Glutamatergic neuron (in vitro differentiated cells): Measurements from ENCODE around the gene COASY. TPM values are rescaled to one million over a fixed set of nuclear protein-coding genes. Genes with fewer than 3 reads are reported as not detected.
"Not testable (repeated sequence)": the region's sequence is repeated elsewhere in the genome, so short reads cannot be mapped to it uniquely, and the experiment has no call there.

ENCODE experiments used
- DNase-seq: peaks from one replicate; pipeline ENCODE4 v3.0.0; 2022
- H3K27ac Mint-ChIP-seq: one replicate; pipeline ENCODE4 v1.8.0; 2020; ENCODE audit warnings: mild to moderate bottlenecking, mixed read lengths, inconsistent platforms; ENCODE audit not compliant: unreplicated experiment
- H3K27me3 Mint-ChIP-seq: one replicate; pipeline ENCODE4 v1.8.0; 2020; ENCODE audit warnings: mild to moderate bottlenecking, moderate library complexity, mixed read lengths, inconsistent platforms; ENCODE audit not compliant: unreplicated experiment
- H3K36me3 Mint-ChIP-seq: one replicate; pipeline ENCODE4 v1.8.0; 2020; ENCODE audit warnings: mild to moderate bottlenecking, mixed read lengths, inconsistent platforms; ENCODE audit not compliant: unreplicated experiment
- H3K4me1 Mint-ChIP-seq: one replicate; pipeline ENCODE4 v1.8.0; 2020; ENCODE audit warnings: mild to moderate bottlenecking, low read depth, mixed read lengths, inconsistent platforms; ENCODE audit not compliant: unreplicated experiment
- H3K4me3 Mint-ChIP-seq: one replicate; pipeline ENCODE4 v1.8.0; 2020; ENCODE audit warnings: mild to moderate bottlenecking, mixed read lengths, inconsistent platforms; ENCODE audit not compliant: unreplicated experiment
- H3K9me3 Mint-ChIP-seq: one replicate; pipeline ENCODE4 v1.8.0; 2020; ENCODE audit warnings: mild to moderate bottlenecking, moderate library complexity, mixed read lengths, inconsistent platforms; ENCODE audit not compliant: unreplicated experiment
- total RNA-seq: library from RNA; stranded (reverse); fragmentation: NEBNext Ultra II Directional; extraction: Animal tissue kit (Norgen Biotek cat#: 25700); gene quantifications from one replicate; pipeline ENCODE4 v1.2.1, GENCODE V29; 2021; ENCODE audit not compliant: unreplicated experiment
- TF ChIP-seq, protein P1 (sequence below): fragments of 200-600 bp; sonication (generic); IDR thresholded peaks from one replicate; pipeline ENCODE4 v1.5.0; 2021; ENCODE audit not compliant: partially characterized antibody, unreplicated experiment

COASY gene
- total RNA-seq, 1 donor from 2014 or later, result 57.4 TPM

DNA sequence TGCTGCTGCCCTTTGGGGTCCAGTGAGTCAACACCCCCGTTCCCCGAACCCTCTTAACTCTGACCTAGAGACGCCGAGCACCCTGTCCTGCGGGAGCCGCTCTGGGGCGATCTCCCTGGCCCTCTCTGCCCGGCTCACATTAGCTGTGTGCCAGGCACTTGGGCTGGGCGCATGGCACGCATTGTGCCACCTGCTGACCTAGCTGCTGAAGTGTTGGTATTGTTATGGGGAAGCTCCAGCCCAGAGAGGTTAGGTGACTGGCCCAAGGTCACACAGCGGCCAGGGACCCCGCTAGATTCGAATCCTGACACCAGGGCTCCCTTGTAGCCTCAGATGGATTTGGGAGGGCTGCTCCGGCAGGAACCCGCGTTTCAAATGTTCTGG lies 8.1 kb upstream of the COASY start:
- TF ChIP-seq, protein P1, sequence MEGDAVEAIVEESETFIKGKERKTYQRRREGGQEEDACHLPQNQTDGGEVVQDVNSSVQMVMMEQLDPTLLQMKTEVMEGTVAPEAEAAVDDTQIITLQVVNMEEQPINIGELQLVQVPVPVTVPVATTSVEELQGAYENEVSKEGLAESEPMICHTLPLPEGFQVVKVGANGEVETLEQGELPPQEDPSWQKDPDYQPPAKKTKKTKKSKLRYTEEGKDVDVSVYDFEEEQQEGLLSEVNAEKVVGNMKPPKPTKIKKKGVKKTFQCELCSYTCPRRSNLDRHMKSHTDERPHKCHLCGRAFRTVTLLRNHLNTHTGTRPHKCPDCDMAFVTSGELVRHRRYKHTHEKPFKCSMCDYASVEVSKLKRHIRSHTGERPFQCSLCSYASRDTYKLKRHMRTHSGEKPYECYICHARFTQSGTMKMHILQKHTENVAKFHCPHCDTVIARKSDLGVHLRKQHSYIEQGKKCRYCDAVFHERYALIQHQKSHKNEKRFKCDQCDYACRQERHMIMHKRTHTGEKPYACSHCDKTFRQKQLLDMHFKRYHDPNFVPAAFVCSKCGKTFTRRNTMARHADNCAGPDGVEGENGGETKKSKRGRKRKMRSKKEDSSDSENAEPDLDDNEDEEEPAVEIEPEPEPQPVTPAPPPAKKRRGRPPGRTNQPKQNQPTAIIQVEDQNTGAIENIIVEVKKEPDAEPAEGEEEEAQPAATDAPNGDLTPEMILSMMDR, result no peak
- Mint-ChIP-seq H3K27ac (peak overlapping the region; percentile 33), H3K4me1 (peaks cover 16% of the 10 kb centered on the region)

DNA sequence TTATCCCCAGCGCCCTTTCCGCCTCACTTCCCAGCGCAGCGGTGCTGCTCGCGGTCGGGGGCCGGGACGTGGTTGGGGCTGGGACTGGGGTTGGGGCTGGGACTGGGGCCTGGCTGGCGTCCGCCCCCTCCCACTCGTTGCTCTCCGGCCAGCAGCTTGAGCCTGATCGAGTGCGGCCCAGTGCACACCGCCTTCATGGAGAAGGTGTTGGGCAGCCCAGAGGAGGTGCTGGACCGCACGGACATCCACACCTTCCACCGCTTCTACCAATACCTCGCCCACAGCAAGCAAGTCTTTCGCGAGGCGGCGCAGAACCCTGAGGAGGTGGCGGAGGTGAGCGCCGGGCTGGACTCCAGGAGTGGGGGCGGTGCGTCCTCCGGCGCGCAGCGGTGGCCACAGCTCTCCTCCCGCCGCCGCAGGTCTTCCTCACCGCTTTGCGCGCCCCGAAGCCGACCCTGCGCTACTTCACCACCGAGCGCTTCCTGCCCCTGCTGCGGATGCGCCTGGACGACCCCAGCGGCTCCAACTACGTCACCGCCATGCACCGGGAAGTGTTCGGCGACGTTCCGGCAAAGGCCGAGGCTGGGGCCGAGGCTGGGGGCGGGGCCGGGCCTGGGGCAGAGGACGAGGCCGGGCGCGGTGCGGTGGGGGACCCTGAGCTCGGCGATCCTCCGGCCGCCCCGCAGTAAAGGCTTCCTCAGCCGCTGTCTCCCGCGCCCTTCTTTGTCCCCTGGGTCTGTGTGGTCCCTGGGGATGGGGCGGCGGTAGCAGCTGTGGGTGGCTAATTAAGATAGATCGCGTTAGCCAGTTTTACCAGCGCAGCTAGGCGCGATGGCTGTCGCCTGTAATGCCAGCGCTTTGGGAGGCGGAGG lies 7.5 kb upstream of the COASY start:
- peak overlapping the region; percentile 90 for H3K4me3 Mint-ChIP-seq

More for the DNA sequence above, 8.1 kb upstream of the COASY start:
- Mint-ChIP-seq H3K4me3 (peak overlapping the region; percentile 90), H3K27me3 (peaks cover 6% of the 10 kb centered on the region), H3K9me3 (peaks cover 6% of the 10 kb centered on the region), H3K36me3 (no peaks in the 10 kb centered on the region)
- DNase-seq, result no peak

DNA sequence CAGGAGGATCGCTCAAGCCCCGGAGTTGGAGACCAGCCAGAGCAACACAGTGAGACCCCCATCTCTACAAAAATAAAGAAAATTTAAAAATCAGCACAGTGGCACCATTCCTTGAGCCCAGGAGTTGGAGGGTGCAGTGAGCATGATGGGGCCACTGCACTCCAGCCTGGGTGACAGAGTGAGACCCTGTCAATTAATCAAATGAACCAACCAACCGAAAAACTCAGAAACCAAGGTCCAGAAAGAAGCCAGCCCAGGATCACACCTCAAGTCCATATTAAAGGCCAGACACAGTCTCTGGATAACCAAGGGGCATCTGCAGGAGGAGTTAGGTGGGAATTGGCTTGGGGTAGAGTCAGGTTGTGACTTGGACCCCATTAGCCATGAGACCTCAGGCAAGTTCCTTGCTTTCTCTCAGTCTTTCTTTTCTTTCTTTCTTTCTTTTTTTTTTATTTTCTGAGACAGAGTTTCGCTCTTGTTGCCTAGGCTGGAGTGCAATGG lies 6.8 kb upstream of the COASY start:
- H3K27ac Mint-ChIP-seq, result peak overlapping the region; percentile 89
- DNase-seq, result no peak
- H3K9me3 Mint-ChIP-seq, result peaks cover 8% of the 10 kb centered on the region
- no peaks in the 10 kb centered on the region for H3K36me3 Mint-ChIP-seq
- H3K4me1 Mint-ChIP-seq, result peaks cover 15% of the 10 kb centered on the region
- peak overlapping the region; percentile 90 for H3K4me3 Mint-ChIP-seq
- TF ChIP-seq, protein P1, result no peak
- peaks cover 4% of the 10 kb centered on the region for H3K27me3 Mint-ChIP-seq

More for the DNA sequence above, 7.5 kb upstream of the COASY start:
- Mint-ChIP-seq H3K4me1 (peaks cover 13% of the 10 kb centered on the region), H3K27me3 (peaks cover 4% of the 10 kb centered on the region), H3K27ac (peak overlapping the region; percentile 89), H3K36me3 (no peaks in the 10 kb centered on the region), H3K9me3 (peaks cover 6% of the 10 kb centered on the region)
- TF ChIP-seq, protein P1, result no peak
- peak; percentile 97 for DNase-seq

DNA sequence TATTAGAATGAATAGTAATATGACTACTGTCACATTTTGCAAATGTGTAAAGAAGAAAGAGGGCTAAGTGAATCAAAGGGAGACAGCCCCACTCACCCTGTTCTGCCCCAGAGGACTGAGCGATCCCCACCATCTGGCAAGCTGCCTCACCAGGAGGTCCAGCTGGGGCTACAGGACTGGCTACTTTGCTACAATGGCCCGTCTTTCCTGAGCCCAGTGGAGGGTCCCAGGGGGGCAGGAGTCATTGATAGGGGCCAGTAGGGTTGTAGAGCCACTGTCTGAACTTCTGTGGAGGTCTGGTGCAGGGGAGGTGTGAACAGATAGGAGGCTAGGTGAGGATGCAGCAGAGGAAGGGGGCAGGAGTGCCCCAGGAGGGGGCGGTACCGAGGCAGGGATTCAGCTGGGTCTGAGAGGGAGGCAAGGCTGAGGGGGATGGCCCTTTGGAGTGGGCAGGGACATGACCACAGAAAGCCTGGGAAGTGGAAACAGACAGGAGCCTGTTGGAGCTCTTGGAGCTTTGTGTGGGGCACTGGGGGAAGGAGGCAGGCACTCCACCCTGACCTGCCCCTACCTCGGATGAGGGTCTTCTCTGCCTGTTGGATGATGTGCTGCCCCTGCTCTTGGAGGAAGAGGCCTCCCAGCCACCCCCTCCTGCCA lies 5.9 kb upstream of the COASY start:
- H3K9me3 Mint-ChIP-seq, H3K27me3 Mint-ChIP-seq, H3K36me3 Mint-ChIP-seq: not testable (repeated sequence)
- Mint-ChIP-seq H3K4me1 (peaks cover 15% of the 10 kb centered on the region), H3K4me3 (peak overlapping the region; percentile 38), H3K27ac (peak overlapping the region; percentile 79)
- TF ChIP-seq, protein P1, result peak; percentile 22
- peak; percentile 53 for DNase-seq
